ENCODE data around the gene CYBC1. TPM values are rescaled to one million over a fixed set of nuclear protein-coding genes. Genes with fewer than 3 reads are reported as not detected.

CYBC1 gene
- total and polyA plus RNA-seq, 2 donors (not counting 1 experiment from before 2014, with no cell fraction given): 328 to 569 TPM

DNA sequence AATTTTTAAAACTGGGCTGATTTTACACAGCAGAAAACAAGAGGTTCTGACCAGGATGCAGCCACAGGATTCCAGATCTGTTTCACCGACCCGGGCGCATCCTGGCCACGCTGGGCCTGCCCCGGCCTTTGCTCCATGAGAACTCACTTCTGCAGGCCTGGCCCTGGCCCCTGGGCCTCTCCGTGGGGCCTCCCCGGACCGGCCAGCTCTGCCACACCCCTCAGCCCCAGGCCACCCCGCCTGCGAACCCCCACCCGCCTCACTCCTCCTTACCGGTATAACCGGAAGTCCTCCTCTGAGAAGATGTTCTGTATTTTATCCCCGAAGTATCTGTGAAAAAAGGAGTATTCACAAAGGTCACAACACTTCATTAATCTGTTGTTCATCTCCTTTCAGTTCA is 45.5 kb downstream of the CYBC1 start:
- no peaks in the 10 kb centered on the region for H3K9me3 Mint-ChIP-seq (ENCODE audit: insufficient read depth)
- no peaks in the 10 kb centered on the region for H3K27me3 Mint-ChIP-seq
- peaks cover 6% of the 10 kb centered on the region for H3K79me2 ChIP-seq (ENCODE audit: control insufficient read depth, insufficient read depth, low read length)
- peaks cover 18% of the 10 kb centered on the region for H3K4me1 Mint-ChIP-seq
- H3K27ac ChIP-seq (ENCODE audit: low read length in 2 of 2): no peak overlapping the region
- ATAC-seq (ENCODE audit: low read depth): no peak
- ChIA-PET CTCF (no interaction called here), POLR2A (no interaction called here)
- H3K27me3 ChIP-seq (replicated peaks in 1 of 4; ENCODE audit: control extremely low read depth in 1 of 4, control insufficient read depth in 3 of 4, insufficient read depth in 4 of 4, low read length in 3 of 4): no peaks in the 10 kb centered on the region
- peaks cover 4% of the 10 kb centered on the region for H4K20me1 ChIP-seq (ENCODE audit: control insufficient read depth, insufficient read depth, low read length, poor library complexity, severe bottlenecking)
- H3K4me3 ChIP-seq (ENCODE audit: control extremely low read depth in 1 of 5, extremely low read depth in 1 of 5, insufficient read depth in 1 of 5, low read depth in 2 of 5, low read length in 4 of 5): no peak overlapping the region
- H3K4me3 Mint-ChIP-seq: no peak overlapping the region
- no peak overlapping the region for H3K27ac Mint-ChIP-seq
- no peak for DNase-seq
- intact Hi-C loops (cut with micrococcal nuclease): no loop called here
- TF ChIP-seq CTCF (IDR thresholded peaks at IDR 0.05) (no peak), EZH2 (IDR thresholded peaks at IDR 0.05; ENCODE audit: borderline replicate concordance, insufficient read depth, low read depth, low read length, poor library complexity, severe bottlenecking) (no peak)
- H3K36me3 ChIP-seq (replicated peaks in 1 of 2; ENCODE audit: control extremely low read depth in 1 of 2, control insufficient read depth in 1 of 2, extremely low read depth in 1 of 2, insufficient read depth in 2 of 2, low read length in 1 of 2): peaks cover 2 to 22% of the 10 kb centered on the region in 2 experiments
- no peak overlapping the region for H3K9ac ChIP-seq (ENCODE audit: low read length)
- no peak overlapping the region for H3K4me2 ChIP-seq (replicated peaks; ENCODE audit: low read depth, low read length, poor library complexity, severe bottlenecking)
- H2AFZ ChIP-seq (ENCODE audit: insufficient read depth, low read depth, low read length, poor library complexity, severe bottlenecking): no peak overlapping the region
- H3K9me3 ChIP-seq (ENCODE audit: control extremely low read depth in 1 of 3, control insufficient read depth in 2 of 3, insufficient read depth in 1 of 3, low read length in 2 of 3): no peaks in the 10 kb centered on the region
- WGBS (ENCODE audit: insufficient coverage): 94% methylated on average over 9 of the region's 14 CpGs
- H3K4me1 ChIP-seq (ENCODE audit: control insufficient read depth in 2 of 2, insufficient read depth in 2 of 2, low read length in 2 of 2): peaks cover 12 to 23% of the 10 kb centered on the region in 2 donors

- Mint-ChIP-seq H3K9me3 (ENCODE audit: insufficient read depth) (no peaks in the 10 kb centered on the region), H3K27me3 (no peaks in the 10 kb centered on the region), H3K4me1 (peaks cover 18% of the 10 kb centered on the region), H3K27ac (no peak overlapping the region), H3K4me3 (no peak overlapping the region)
- no peak overlapping the region for H2AFZ ChIP-seq (ENCODE audit: insufficient read depth, low read depth, low read length, poor library complexity, severe bottlenecking)
- TF ChIP-seq CTCF (IDR thresholded peaks at IDR 0.05) (no peak), EZH2 (IDR thresholded peaks at IDR 0.05; ENCODE audit: borderline replicate concordance, insufficient read depth, low read depth, low read length, poor library complexity, severe bottlenecking) (no peak)
- WGBS (ENCODE audit: insufficient coverage): 98% methylated on average over 65 of the region's 67 CpGs
- H3K9ac ChIP-seq (ENCODE audit: low read length): no peak overlapping the region
- H3K4me3 ChIP-seq (ENCODE audit: control extremely low read depth in 1 of 5, extremely low read depth in 1 of 5, insufficient read depth in 1 of 5, low read depth in 2 of 5, low read length in 4 of 5): no peak overlapping the region
- H3K79me2 ChIP-seq (ENCODE audit: control insufficient read depth, insufficient read depth, low read length): no peaks in the 10 kb centered on the region
- no peak overlapping the region for H3K27ac ChIP-seq (ENCODE audit: low read length in 2 of 2)
- no peaks in the 10 kb centered on the region for H4K20me1 ChIP-seq (ENCODE audit: control insufficient read depth, insufficient read depth, low read length, poor library complexity, severe bottlenecking)
- peaks cover 12 to 25% of the 10 kb centered on the region in 2 donors for H3K4me1 ChIP-seq (ENCODE audit: control insufficient read depth in 2 of 2, insufficient read depth in 2 of 2, low read length in 2 of 2)
- ATAC-seq (ENCODE audit: low read depth) (no peak), DNase-seq (no peak)
- CTCF ChIA-PET: no interaction called here
- H3K27me3 ChIP-seq (replicated peaks in 1 of 4; ENCODE audit: control extremely low read depth in 1 of 4, control insufficient read depth in 3 of 4, insufficient read depth in 4 of 4, low read length in 3 of 4): no peaks in the 10 kb centered on the region
- peaks cover 2 to 24% of the 10 kb centered on the region in 2 experiments for H3K36me3 ChIP-seq (replicated peaks in 1 of 2; ENCODE audit: control extremely low read depth in 1 of 2, control insufficient read depth in 1 of 2, extremely low read depth in 1 of 2, insufficient read depth in 2 of 2, low read length in 1 of 2)
- intact Hi-C loops (cut with micrococcal nuclease): no loop called here
- no peak overlapping the region for H3K4me2 ChIP-seq (replicated peaks; ENCODE audit: low read depth, low read length, poor library complexity, severe bottlenecking)
- POLR2A ChIA-PET: no interaction called here
- no peaks in the 10 kb centered on the region for H3K9me3 ChIP-seq (ENCODE audit: control extremely low read depth in 1 of 3, control insufficient read depth in 2 of 3, insufficient read depth in 1 of 3, low read length in 2 of 3)
Measured at GRCh38 chr17:82403662-82404660, 46.6 kb downstream of the CYBC1 start.

Measured in B cell (primary cell).